Tibial artery (tissue), 4 donors: ENCODE measurements around the gene ANKRD17.

Experiments
- DNase-seq, 2 donors: peaks; one replicate each; pipeline ENCODE4 v3.0.0-alpha.2; 2019
- H3K27ac ChIP-seq, 2 donors: fragments of 200-600 bp; sonication (generic) in 1 of 2; 1 replicate in 1 of 2; 2 replicates in 1 of 2; pipeline ENCODE4 v1.5.1; 2018 to 2019; ENCODE audit warnings: mild to moderate bottlenecking in 1 of 2
- H3K27me3 ChIP-seq, 2 donors: fragments of 200-600 bp; sonication (generic) in 1 of 2; one replicate each; pipeline versions ENCODE4 v1.5.1 to v1.6.0; 2016 to 2019
- H3K36me3 ChIP-seq, 3 donors: fragments of 200-600 bp; sonication (generic) in 2 of 3; one replicate each; pipeline ENCODE4 v1.5.1; 2016 to 2019; ENCODE audit warnings: mild to moderate bottlenecking in 2 of 3
- H3K4me1 ChIP-seq, 4 donors: fragments of 200-600 bp; sonication (generic) in 2 of 4; 1 replicate in 3 of 4; 2 replicates in 1 of 4; pipeline ENCODE4 v1.5.1; 2016 to 2019
- H3K4me3 ChIP-seq, 2 donors: fragments of 200-600 bp; sonication (generic) in 1 of 2; 1 replicate in 1 of 2; 2 replicates in 1 of 2; pipeline ENCODE4 v1.5.1; 2018 to 2019; ENCODE audit warnings: mild to moderate bottlenecking in 2 of 2
- H3K9me3 ChIP-seq, 3 donors: fragments of 200-600 bp; sonication (generic) in 1 of 3; one replicate each; pipeline ENCODE4 v1.5.1; 2016 to 2019
- intact Hi-C: fragments of 100-400 bp; cut with DNase I; formaldehyde crosslinking; loops from one replicate; pipeline ENCODE4 v1.15.0; 2023; ENCODE audit warnings: low total_unique reads
- TF ChIP-seq, protein P1 (sequence below), 2 experiments: fragments of 200-600 bp in 1 of 2; fragments of 450-650 bp in 1 of 2; IDR thresholded peaks; one replicate each; pipeline ENCODE4 v1.5.1; 2017 to 2019; ENCODE audit warnings: antibody characterized with exemption in 2 of 2, mild to moderate bottlenecking in 1 of 2, moderate library complexity in 1 of 2

ANKRD17 gene

DNA sequence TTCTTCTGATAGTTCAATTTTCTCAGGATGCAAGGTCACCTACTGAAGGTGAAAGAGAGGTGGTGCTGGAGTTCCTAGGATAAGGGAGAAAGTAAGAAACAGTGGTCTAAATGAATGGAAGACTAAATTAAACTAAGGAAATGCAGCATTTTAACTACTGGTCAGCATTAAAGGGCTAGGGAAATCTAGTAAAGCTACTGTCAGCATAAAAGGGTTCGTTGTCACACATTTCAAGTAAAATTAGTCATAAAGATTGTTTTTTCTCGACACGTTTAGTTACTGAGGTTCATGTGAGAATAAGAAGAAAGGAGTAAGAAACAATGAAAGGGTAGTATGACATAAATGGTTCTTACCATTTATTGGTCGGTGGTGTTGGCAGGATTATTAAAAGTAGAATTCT lies 149.1 kb downstream of the ANKRD17 start:
- Histone ChIP-seq H3K9me3 (no peaks in the 10 kb centered on the region), H3K4me1 (no peaks in the 10 kb centered on the region), H3K4me3 (no peak overlapping the region), H3K27me3 (no peaks in the 10 kb centered on the region), H3K27ac (no peak overlapping the region), H3K36me3 (peaks cover 30 to 78% (median 47%) of the 10 kb centered on the region in 3 donors)
- TF ChIP-seq, protein P1, sequence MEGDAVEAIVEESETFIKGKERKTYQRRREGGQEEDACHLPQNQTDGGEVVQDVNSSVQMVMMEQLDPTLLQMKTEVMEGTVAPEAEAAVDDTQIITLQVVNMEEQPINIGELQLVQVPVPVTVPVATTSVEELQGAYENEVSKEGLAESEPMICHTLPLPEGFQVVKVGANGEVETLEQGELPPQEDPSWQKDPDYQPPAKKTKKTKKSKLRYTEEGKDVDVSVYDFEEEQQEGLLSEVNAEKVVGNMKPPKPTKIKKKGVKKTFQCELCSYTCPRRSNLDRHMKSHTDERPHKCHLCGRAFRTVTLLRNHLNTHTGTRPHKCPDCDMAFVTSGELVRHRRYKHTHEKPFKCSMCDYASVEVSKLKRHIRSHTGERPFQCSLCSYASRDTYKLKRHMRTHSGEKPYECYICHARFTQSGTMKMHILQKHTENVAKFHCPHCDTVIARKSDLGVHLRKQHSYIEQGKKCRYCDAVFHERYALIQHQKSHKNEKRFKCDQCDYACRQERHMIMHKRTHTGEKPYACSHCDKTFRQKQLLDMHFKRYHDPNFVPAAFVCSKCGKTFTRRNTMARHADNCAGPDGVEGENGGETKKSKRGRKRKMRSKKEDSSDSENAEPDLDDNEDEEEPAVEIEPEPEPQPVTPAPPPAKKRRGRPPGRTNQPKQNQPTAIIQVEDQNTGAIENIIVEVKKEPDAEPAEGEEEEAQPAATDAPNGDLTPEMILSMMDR (IDR thresholded peaks at IDR 0.05) = no peak
- DNase-seq = no peak
- intact Hi-C loops = no loop called here

DNA sequence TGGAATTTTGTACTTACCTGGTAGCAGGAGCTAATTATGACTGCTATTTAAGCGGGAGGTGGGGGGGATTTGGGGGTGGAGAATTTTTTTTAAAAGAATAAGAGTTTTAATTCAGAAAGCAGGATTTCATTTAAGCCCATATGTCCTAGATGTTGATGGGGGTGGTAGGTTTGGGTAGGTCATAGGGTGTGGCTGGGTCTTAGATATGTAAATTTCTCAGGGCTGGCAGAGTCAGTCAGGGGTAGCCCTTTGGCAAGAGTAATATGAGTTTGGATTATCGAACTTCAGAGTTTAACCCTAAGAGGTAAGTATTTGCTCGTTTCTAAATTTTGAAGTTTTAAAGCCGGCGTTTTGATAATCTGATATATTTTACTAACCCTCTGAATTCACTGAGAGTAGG lies 153.9 kb downstream of the ANKRD17 start:
- H3K4me1 ChIP-seq = no peaks in the 10 kb centered on the region
- H3K4me3 ChIP-seq = no peak overlapping the region
- peaks cover 40 to 81% (median 52%) of the 10 kb centered on the region in 3 donors for H3K36me3 ChIP-seq
- no peaks in the 10 kb centered on the region for H3K27me3 ChIP-seq
- no peak overlapping the region for H3K27ac ChIP-seq
- no peaks in the 10 kb centered on the region for H3K9me3 ChIP-seq
- TF ChIP-seq, protein P1 (IDR thresholded peaks at IDR 0.05) = no peak
- no peak for DNase-seq
- intact Hi-C loops = no loop called here

DNA sequence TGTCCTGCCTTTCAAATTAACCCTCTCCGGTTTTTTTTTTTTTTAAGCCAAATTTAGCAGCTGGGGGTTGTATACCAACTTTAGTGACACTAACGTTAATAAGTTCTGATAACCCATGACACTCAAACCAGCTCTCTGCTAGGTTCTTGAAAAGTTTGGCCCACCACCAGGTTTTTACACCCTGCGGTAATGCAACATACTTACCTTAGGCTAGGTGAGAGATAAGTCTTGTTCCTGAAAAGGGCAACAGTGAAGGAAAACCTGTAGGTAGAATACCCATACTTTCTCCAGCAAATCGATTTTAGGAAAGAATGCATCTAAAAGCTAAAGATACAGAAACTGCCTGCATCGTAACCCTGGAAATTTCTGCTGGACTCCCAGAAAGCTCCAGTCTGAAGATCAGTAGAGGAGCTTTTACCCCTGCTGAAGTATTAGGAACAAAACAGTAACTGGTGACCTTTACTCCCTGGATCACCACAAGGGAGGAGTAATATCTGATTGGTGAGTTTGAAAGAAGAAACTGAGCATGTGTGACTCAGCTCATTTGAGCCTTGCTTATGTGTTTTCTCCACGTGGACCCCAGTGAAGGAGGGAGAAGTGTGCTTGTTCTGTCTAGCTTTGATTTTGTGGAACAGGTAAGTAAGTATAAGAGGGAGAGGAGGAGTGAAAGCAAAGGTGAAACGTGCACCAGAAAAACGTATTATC lies 154.6 kb downstream of the ANKRD17 start:
- H3K36me3 ChIP-seq = peaks cover 42 to 82% (median 52%) of the 10 kb centered on the region in 3 donors
- no peak overlapping the region for H3K4me3 ChIP-seq
- TF ChIP-seq, protein P1 (IDR thresholded peaks at IDR 0.05) = no peak
- DNase-seq = no peak
- H3K9me3 ChIP-seq = no peaks in the 10 kb centered on the region
- H3K4me1 ChIP-seq = no peaks in the 10 kb centered on the region
- H3K27me3 ChIP-seq = no peaks in the 10 kb centered on the region
- H3K27ac ChIP-seq = no peak overlapping the region
- intact Hi-C loops = no loop called here

DNA sequence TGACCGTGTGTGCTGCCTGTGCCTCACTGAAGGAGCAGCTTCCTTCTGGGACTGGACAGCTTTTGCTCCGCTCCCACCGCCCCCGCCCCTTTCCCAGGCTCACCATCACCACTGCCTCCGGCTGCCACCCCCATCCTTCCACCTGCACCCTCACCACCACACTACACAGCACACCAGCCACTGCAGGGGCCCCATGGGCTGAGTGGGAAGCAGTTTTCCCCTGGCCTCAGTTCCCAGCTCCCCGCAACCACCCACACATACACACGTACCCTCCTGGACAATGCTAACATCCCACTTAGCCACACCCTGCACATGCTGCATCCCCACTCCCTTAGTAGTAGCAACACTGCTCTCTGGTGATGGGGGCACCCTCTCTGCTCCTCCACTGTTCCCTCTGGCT lies 159.5 kb downstream of the ANKRD17 start:
- Histone ChIP-seq H3K27me3 (no peaks in the 10 kb centered on the region), H3K27ac (no peak overlapping the region), H3K4me3 (no peak overlapping the region), H3K36me3 (peaks cover 71 to 85% (median 73%) of the 10 kb centered on the region in 3 donors), H3K4me1 (no peaks in the 10 kb centered on the region), H3K9me3 (no peaks in the 10 kb centered on the region)
- TF ChIP-seq, protein P1 (IDR thresholded peaks at IDR 0.05) = no peak
- intact Hi-C loops = no loop called here
- DNase-seq = no peak

DNA sequence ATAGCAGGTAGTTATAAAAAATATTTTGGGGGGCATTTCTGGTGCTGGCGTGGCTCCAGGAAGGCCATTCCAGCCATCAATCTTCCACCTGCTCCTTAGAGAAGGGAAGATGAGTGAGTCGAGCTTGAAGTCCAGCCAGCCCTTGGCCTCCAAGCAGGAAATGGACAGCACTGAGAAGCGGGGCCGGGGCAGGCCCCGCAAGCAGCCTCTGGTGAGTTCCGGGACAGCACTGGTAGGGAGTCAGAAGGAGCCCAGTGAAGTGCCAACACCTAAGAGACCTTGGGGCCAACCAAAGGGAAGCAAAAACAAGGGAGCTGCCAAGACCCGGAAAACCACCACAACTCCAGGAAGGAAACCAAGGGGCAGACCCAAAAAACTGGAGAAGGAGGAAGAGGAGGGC lies 159.9 kb downstream of the ANKRD17 start:
- Histone ChIP-seq H3K27me3 (no peaks in the 10 kb centered on the region), H3K4me1 (no peaks in the 10 kb centered on the region), H3K4me3 (no peak overlapping the region), H3K36me3 (peaks cover 69 to 85% (median 71%) of the 10 kb centered on the region in 3 donors), H3K27ac (no peak overlapping the region), H3K9me3 (no peaks in the 10 kb centered on the region)
- TF ChIP-seq, protein P1 (IDR thresholded peaks at IDR 0.05) = no peak
- no peak for DNase-seq
- intact Hi-C loops = no loop called here
